ENCODE data around the gene GRK5.

- TF ChIP-seq LEF1 (IDR thresholded peaks at IDR 0.05; ENCODE audit: borderline replicate concordance) (no peak), BHLHE40 (IDR thresholded peaks at IDR 0.05; ENCODE audit: borderline replicate concordance) (no peak), FOXK2 (IDR thresholded peaks at IDR 0.05) (no peak), ZNF384 (IDR thresholded peaks at IDR 0.05) (no peak), SP1 (IDR thresholded peaks at IDR 0.05) (no peak), FOXM1 (IDR thresholded peaks at IDR 0.05; ENCODE audit: borderline replicate concordance) (no peak)
Observed at GRCh38 chr10:119431773-119432135, 224.4 kb downstream of the GRK5 start.

Data from HEK293T (cell line).